ENCODE results near the gene CCNJ. TPM values are rescaled to one million over a fixed set of nuclear protein-coding genes. Genes with fewer than 3 reads are reported as not detected.

The CCNJ gene
- polyA plus RNA-seq, 10 donors: 7.5 to 12.2 (median 10.4) TPM

Other genes starting within 250 kb of the CCNJ start
- 1 to 10 TPM in 3 of 10 donors, under 1 TPM in 7; 0.64 to 1.9 (median 0.82) TPM for gene CC2D2B, start 135.6 kb upstream of the CCNJ start, polyA plus RNA-seq (ENCODE audit: insufficient read length in 10 of 10)
- 10 to 100 TPM; 13.8 to 30.3 (median 19.6) TPM for gene ZNF518A, start 86.7 kb downstream of the CCNJ start, polyA plus RNA-seq (ENCODE audit: insufficient read length in 10 of 10)
- 1 to 10 TPM; 1.4 to 2.9 (median 2.0) TPM for gene BLNK, start 228.0 kb downstream of the CCNJ start, polyA plus RNA-seq (ENCODE audit: insufficient read length in 10 of 10)